Right ventricle myocardium superior (tissue), 1 donor: ENCODE data around the gene CCDC27. TPM values are rescaled to one million over a fixed set of nuclear protein-coding genes. Genes with fewer than 3 reads are reported as not detected.
A peak's percentile ranks its signal among the peaks of the same experiment; 100 is the strongest.

Experiments
- ATAC-seq: fragments of 200-7000 bp; cut with Tn5 transposase; one replicate; pipeline ENCODE4 v1.9.1; 2020; ENCODE audit warnings: mild to moderate bottlenecking; ENCODE audit not compliant: poor library complexity
- DNase-seq: peaks from one replicate; pipeline ENCODE4 v3.0.0-alpha.2; 2020
- intact Hi-C: fragments of 100-400 bp; cut with DNase I; formaldehyde crosslinking; loops from one replicate; pipeline ENCODE4 v1.11.2; 2022
- total RNA-seq: library from RNA; stranded (reverse); fragmentation: NEBNext Ultra II Directional; extraction: Animal tissue kit (Norgen Biotek cat#: 25700); gene quantifications from one replicate; pipeline ENCODE4 v1.2.1, GENCODE V29; 2021
- donor health status: DM: no; HTN: yes; CAD: no; lungs with severe emphysema.

Gene CCDC27
- total RNA-seq, 1 donor from 2014 or later: not detected

DNA sequence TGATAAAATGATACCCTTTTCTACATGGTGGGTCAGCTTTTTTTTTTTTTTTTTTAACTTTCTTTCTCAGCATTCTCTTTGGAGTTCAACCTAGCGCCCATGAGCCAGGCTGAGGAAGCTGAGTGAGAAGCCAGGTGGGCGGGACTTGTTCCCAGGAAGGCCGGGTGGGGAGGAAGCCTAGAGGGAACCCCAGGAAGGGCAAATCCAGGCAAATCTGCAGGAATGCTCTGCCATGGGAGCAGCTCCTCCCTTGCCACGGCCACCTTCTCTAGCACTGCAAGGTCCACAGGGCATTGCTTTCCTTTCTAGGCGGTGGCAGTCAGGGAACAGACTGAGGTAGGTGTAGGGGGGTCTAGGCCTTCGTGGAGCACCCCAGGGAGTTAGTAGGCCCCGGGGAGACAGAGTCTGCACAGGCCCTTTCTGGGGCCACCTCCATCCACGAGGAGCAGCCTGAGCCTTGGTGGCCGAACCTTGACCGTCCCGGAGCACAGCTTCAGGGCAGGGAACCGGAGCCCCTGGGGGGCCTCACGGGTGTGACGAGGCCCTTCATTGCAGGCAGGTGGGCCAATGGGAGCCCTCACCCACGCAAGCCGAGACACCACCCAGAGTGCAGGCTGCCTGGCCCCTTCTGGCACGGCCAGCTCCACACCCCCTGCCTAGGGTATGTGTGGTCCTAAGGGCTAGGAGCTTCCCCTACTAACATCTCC, 18.2 kb upstream of the CCDC27 start:
- DNase-seq: no peak
- no peak for ATAC-seq
- intact Hi-C loops: no loop called here

DNA sequence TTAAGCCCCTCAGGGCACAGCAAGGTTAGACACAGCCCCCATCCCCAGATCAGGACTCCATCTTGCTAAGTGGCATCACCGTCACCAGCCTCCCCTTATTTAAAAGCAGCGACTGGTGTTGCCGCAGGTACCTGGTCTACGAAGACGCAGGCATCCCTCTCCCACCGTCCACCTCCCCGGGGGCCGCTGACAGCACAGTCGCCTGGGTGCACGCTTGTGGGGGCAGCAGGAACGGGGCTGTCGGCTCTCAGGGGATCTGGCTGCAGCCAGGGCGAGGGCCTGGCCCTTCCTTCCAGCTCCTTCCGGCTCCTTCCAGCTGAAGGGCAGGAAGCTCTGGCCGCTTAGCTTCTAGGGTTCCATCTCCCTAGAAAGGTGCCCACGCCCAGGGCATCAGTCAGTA, 17.6 kb upstream of the CCDC27 start:
- DNase-seq (no peak), ATAC-seq (no peak)
- intact Hi-C loops: no loop called here

- DNase-seq (no peak), ATAC-seq (no peak)
- intact Hi-C loops: no loop called here
Observed at GRCh38 chr1:3735027-3735681, 17.1 kb upstream of the CCDC27 start.

- intact Hi-C loops: no loop called here
- DNase-seq (no peak), ATAC-seq (no peak)
Observed at GRCh38 chr1:3735688-3736087, 16.6 kb upstream of the CCDC27 start.

GRCh38 chr1:3736131-3736561, 16.1 kb upstream of the CCDC27 start:
- ATAC-seq (no peak), DNase-seq (peak; percentile 43)
- intact Hi-C loops: no loop called here

DNA sequence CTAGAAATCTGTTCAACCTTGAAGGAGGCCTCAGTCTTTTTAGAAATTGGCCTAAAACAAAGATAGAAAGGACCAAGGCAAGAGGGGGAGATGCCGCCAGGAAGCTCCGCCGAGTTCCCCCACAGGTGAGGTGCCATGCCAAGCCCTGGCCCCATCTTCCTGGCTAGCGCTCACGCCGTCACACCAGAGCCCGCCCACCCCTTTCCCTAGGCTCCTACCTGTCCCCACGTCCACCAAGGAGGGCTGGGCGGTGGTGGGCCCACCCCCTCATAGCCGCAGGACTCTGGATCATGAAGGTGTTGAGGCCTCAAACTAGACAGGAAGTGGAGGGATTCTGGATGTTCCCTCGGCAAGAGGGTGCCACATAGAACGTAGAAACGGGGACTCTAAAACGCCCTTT, 15.5 kb upstream of the CCDC27 start:
- intact Hi-C loops: no loop called here
- ATAC-seq (no peak), DNase-seq (no peak)

DNA sequence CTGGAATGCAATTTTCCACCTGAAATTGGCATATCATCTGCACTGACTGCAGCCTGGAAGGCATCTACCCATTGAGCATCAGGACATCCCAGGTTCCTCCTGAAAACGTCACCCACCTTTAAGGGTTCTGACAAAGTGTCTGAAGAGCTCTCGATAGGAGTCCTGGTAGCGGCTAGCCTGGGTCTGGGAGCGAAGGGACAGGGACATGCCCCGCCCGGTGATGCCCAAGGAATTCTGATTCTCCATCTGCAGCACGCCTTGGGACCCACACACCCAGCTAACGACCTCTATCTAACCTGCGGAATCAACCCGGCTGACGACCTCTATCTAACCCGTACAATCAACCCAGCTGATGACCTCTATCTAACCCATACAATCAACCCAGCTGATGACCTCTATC, 13.3 kb upstream of the CCDC27 start:
- DNase-seq (no peak), ATAC-seq (no peak)
- intact Hi-C loops: no loop called here

DNA sequence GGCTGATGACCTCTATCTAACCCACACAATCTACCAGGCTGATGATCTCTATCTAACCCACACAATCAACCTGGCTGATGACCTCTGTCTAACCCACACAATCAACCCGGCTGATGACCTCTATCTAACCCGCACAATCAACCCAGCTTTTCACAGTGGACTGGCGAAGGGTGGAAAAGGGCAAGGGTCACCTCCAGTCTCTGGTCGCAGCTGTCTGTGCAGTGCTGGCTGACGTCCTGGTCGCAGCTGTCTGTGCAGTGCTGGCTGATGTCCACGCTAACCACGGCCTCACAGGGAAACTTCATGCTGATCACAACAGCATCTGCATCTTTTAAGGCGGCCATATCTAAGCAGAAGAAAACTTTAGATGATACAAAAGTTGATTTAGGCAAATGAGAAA, 12.2 kb upstream of the CCDC27 start:
- ATAC-seq: no peak
- intact Hi-C loops: no loop called here
- peak; percentile 39 for DNase-seq

DNA sequence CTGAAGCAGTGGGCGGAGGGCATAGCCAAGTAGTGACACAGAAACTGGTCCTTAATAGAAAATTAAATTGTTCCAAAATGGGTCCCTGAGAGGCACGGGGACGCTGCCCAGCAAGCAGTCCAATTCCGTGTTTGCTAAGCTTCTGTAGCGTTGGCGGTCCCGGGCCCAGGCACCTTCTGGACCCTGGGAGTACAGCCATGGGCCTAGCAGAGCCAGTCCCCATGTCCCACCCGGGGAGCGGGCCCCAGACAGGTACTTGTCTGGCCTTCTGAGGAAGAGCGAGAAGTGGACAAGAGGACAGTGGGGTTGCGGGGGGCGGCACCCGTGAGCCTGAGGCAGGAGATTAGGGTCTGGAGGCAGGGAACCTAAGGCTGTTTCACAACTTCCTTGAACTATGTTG, 11.5 kb upstream of the CCDC27 start:
- ATAC-seq: no peak
- intact Hi-C loops: no loop called here
- DNase-seq: no peak

DNA sequence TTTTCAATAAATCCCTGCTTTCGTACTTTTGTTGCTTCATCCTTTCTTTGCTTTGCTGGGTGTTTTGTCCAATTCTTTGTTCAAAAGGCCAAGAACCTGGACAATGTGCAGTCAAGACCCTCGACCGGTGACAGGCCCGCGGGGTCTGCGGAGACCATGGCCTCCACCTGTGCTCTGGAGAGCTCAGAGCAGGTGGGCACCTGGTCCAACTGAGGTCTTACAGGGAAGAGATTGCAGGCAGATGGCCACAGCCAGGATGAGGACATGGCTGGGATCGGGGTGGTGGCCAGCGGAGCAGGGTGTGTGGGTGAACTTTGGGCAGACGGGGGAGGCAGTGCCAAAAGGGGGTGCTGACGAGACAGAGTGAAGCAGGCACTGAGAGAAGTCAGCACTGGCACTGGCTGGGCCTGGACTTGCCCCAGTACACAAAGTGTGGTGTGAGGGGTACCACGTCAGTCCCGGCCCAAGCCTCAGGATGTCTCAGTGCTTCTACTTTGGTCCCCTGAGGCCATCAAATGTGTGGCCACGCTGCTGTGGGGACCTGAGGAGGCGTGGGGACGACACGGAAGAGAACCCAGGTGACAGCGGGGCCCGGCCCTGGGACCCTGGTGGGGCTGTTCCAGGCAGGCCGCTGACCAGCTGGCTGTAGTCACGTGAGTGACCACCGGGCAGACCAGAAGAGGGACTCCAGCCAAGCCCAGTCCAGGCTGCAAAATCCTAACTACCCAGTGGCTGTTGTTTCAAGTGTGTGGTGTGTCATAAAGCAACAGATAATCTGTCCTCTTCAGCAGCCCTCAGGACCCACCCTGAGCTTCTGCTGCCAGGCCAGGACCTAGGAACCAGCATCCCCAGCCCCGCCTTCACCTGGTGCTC, 10.4 kb upstream of the CCDC27 start:
- intact Hi-C loops: no loop called here
- DNase-seq (peak; percentile 28), ATAC-seq (no peak)

- DNase-seq (peak; percentile 37), ATAC-seq (no peak)
- intact Hi-C loops: no loop called here
Observed at GRCh38 chr1:3742439-3743298, 9.6 kb upstream of the CCDC27 start.

- DNase-seq: no peak
- no peak for ATAC-seq
- intact Hi-C loops: no loop called here
Observed at GRCh38 chr1:3743421-3743820, 8.8 kb upstream of the CCDC27 start.

DNA sequence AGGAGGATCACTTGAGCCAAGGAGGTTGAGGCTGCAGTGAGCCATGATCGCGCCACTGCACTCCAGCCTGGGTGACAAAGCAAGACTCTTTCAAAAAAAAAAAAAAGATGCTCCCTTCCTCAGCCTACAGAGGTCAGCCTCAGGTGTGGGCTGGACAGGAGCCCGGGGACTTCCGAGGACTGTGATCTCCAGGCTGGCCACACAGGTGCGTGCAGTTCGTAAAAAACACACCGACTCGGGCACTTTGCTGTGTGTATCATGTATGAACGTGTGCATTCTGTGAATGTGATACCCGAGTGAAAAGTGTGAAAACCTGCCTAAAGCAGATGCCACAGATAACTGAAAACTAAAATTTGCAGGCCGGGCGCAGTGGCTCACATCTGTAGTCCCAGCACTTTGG, 8.4 kb upstream of the CCDC27 start:
- intact Hi-C loops: no loop called here
- ATAC-seq: no peak

GRCh38 chr1:3744646-3745045, 7.6 kb upstream of the CCDC27 start:
- ATAC-seq: no peak
- DNase-seq: no peak
- intact Hi-C loops: no loop called here

More for the DNA sequence above, 8.4 kb upstream of the CCDC27 start:
- DNase-seq: no peak

DNA sequence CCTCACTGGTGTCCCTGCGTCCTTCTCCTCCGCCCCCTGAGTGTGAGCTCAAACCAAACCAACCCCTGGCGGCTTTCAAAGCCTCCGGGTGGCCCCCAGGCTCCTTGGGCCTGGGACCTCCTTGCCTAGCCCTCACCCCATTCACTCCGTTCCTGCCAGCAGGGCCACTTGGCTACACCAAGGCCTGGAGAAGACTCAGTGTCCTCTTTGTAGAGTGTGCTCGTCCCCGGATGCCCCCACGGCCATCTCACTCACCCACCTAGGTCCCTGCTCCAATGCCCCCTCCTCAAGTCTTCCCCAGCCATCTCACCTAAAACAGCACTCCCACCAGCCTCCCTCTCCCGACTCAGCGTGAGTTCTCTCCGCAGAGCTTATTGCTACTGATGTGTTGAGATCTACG, 7.2 kb upstream of the CCDC27 start:
- intact Hi-C loops: no loop called here
- DNase-seq (no peak), ATAC-seq (no peak)

GRCh38 chr1:3745590-3746381, 6.5 kb upstream of the CCDC27 start:
- peak; percentile 44 for DNase-seq
- peak; percentile 5 for ATAC-seq
- intact Hi-C loops: no loop called here

- ATAC-seq: peak; percentile 34
- DNase-seq: peak; percentile 39
- intact Hi-C loops: no loop called here
Observed at GRCh38 chr1:3746389-3746829, 5.8 kb upstream of the CCDC27 start.
